Neural progenitor cell (in vitro differentiated cells): ENCODE data around the gene ST3GAL2.

Source experiments
- CTCF ChIP-seq: fragments of 200-600 bp; sonication (generic); IDR thresholded peaks from 2 replicates; pipeline ENCODE4 v1.5.1; 2017; ENCODE audit warnings: antibody characterized with exemption, mild to moderate bottlenecking
- EZH2 ChIP-seq: fragments of 200-600 bp; sonication (generic); IDR thresholded peaks from 2 replicates; pipeline ENCODE4 v1.6.1; 2017; ENCODE audit warnings: antibody characterized with exemption, mild to moderate bottlenecking, moderate library complexity
- EZH2phosphoT487 ChIP-seq: fragments of 200-600 bp; sonication (generic); IDR thresholded peaks from 2 replicates; pipeline ENCODE4 v1.6.1; 2017; ENCODE audit warnings: antibody characterized with exemption

DNA sequence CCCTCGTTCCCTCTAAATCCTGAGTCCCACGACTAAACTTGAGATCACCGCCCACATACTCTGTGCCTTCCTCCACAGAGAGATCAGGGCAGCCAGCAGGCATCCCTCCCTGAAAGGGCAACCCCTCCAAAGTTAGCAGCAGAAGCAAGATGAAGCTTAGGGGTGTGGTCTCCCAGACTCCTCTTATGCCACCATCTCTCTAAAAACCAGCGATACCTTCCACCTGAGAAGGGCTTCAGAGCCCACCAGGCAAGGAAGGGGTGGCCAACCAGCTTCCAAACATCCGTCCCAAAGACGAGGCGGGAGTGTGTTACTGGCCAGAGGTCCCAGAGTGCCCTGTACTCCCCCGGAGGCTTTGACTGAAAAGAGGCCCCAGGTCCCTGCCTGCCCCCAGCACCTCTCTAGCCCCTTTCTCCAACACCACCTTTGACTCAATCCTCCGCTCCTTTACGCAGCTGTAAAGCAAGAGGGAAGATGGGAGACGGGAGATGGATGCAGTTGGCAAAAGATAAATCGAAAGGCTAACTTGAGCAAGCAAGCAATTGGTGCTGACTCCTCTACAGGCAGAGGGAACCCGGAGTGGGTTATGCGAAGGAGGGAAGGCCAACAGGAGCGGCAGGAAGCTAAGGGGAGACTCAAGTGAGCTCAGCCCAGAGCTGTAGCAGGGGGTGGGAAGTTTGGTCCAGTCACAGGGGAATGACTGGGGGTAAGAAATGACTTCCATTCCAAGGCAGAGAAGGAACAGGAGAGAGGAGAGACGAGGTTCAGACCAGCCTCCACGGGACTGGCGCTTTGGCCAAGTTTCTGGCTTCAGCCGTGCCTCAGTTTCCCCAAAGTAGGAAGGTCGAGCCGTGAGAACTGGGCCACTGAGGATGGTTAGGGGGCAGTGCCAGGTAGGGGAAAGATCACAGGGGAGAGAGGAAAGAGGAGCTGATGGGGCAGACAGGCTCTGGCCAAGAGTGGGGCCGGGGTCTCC, 1.0 kb downstream of the ST3GAL2 start:
- TF ChIP-seq CTCF, result no peak
- no peak for TF ChIP-seq EZH2
- no peak for TF ChIP-seq EZH2phosphoT487
